Lung (tissue), 12 donors: ENCODE measurements around the gene CLTC. TPM values are rescaled to one million over a fixed set of nuclear protein-coding genes. Genes with fewer than 3 reads are reported as not detected.

ENCODE experiments used
- ATAC-seq: fragments of 200-7000 bp; cut with Tn5 transposase; one replicate; pipeline ENCODE4 v1.9.1; 2020; ENCODE audit warnings: moderate number of reproducible peaks; ENCODE audit not compliant: insufficient read depth, low FRiP score
- DNase-seq, 3 donors: peaks; one replicate each; pipeline ENCODE4 v3.0.0-alpha.2; 2013 to 2017
- H3K27ac ChIP-seq, 2 donors: one replicate each; pipeline ENCODE4 v1.5.1; 2013; ENCODE audit warnings: mild to moderate bottlenecking in 2 of 2, moderate library complexity in 2 of 2, control low read depth in 1 of 2, inconsistent platforms in 1 of 2, low read depth in 1 of 2, low read length in 1 of 2
- H3K27me3 ChIP-seq, 3 donors: one replicate each; pipeline ENCODE4 v1.5.1; 2013; ENCODE audit warnings: low read length in 2 of 3; ENCODE audit not compliant: control insufficient read depth in 3 of 3, insufficient read depth in 3 of 3
- H3K36me3 ChIP-seq, 4 donors: one replicate each; pipeline ENCODE4 v1.5.1; 2013; ENCODE audit warnings: low read length in 4 of 4, mild to moderate bottlenecking in 1 of 4, moderate library complexity in 1 of 4; ENCODE audit not compliant: control insufficient read depth in 4 of 4, insufficient read depth in 4 of 4
- H3K4me1 ChIP-seq, 5 donors: one replicate each; pipeline ENCODE4 v1.5.1; 2013; ENCODE audit warnings: low read length in 5 of 5, mild to moderate bottlenecking in 2 of 5, moderate library complexity in 1 of 5; ENCODE audit not compliant: control insufficient read depth in 5 of 5, insufficient read depth in 5 of 5
- H3K4me3 ChIP-seq: one replicate; pipeline ENCODE4 v1.5.1; 2013; ENCODE audit warnings: mild to moderate bottlenecking, control low read depth, moderate library complexity
- H3K9ac ChIP-seq, 2 donors: one replicate each; pipeline ENCODE4 v1.5.1; 2013; ENCODE audit warnings: low read length in 2 of 2, control low read depth in 1 of 2; ENCODE audit not compliant: insufficient read depth in 1 of 2
- H3K9me3 ChIP-seq, 4 donors: one replicate each; pipeline ENCODE4 v1.5.1; 2013; ENCODE audit warnings: low read length in 3 of 4, mild to moderate bottlenecking in 1 of 4, moderate library complexity in 1 of 4; ENCODE audit not compliant: control insufficient read depth in 4 of 4, insufficient read depth in 3 of 4
- CTCF ChIP-seq: IDR thresholded peaks from 2 replicates; pipeline ENCODE4 v1.5.1; 2012; ENCODE audit warnings: mild to moderate bottlenecking; ENCODE audit errors: control extremely low read depth, extremely low read depth
- WGBS, 2 donors: extraction: QIAGEN DNeasy Blood & Tissue Kit; methylation state at CpG; one replicate each; pipeline ENCODE4 v1.1.7; 2013; 5-methylcytosine and 5-hydroxymethylcytosine counted together
- polyA plus RNA-seq, 2 donors: library from polyadenylated mRNA; stranded (reverse); fragments of 200-250 nt; gene quantifications; one replicate each; pipeline ENCODE4 v1.2.1, GENCODE V29; 2013
- total RNA-seq, 2 donors: library from RNA; depleted of rRNA in 1 of 2; stranded (reverse); fragments of >200 nt in 1 of 2; gene quantifications; one replicate each; pipeline ENCODE4 v1.2.1, GENCODE V29; 2014 to 2021
- donor health status: control.
- donor health status: control.
- donor health status: Bipolar disorder and iron deficiency.
- donor health status: healthy.
- donor health status: DM: yes; HTN: yes; CAD: no.

The CLTC gene
- total and polyA plus RNA-seq, 4 donors: 87.7 to 246 (median 162) TPM

- Histone ChIP-seq H3K4me3 (no peak overlapping the region), H3K36me3 (peaks cover 0 to 12% (median 5%) of the 10 kb centered on the region in 4 donors), H3K9me3 (no peaks in the 10 kb centered on the region), H3K9ac (no peak overlapping the region), H3K27ac (no peak overlapping the region), H3K27me3 (no peaks in the 10 kb centered on the region), H3K4me1 (no peaks in the 10 kb centered on the region)
- 98 to 99% methylated on average over 2 of the region's 2 CpGs for WGBS, 2 donors
- DNase-seq: no peak
- no peak for TF ChIP-seq CTCF
- ATAC-seq: no peak
These were observed 125.3 kb downstream of the CLTC start for GRCh38 chr17:59745040-59745439.

Other genes with a start within 250 kb of the CLTC start
- 10 to 100 TPM; 21.7 to 74.5 TPM for gene DHX40, start 54.3 kb upstream of the CLTC start, total RNA-seq
- 10 to 100 TPM; 12.5 to 18.3 TPM for gene DHX40, start 54.3 kb upstream of the CLTC start, polyA plus RNA-seq
- 10 to 100 TPM; 10.5 to 17.8 TPM for gene PTRH2, start 87.5 kb downstream of the CLTC start, total RNA-seq
- 10 to 100 TPM; 40.4 to 66.0 TPM for gene PTRH2, start 87.5 kb downstream of the CLTC start, polyA plus RNA-seq
- 100 to 1,000 TPM; 145 to 249 TPM for gene VMP1, start 87.8 kb downstream of the CLTC start, total RNA-seq
- gene VMP1, start 87.8 kb downstream of the CLTC start, polyA plus RNA-seq: 100 to 1,000 TPM in 1 of 2 donors, 10 to 100 TPM in 1; 92.5 to 170 TPM